Stimulated activated CD8-positive, alpha-beta memory T cell treated with anti-CD3 and anti-CD28 coated beads, Interleukin-7, amount 100 ng/mL, for 48 hours (primary cell): ENCODE data around the gene TSKU.

ENCODE experiments used
- DNase-seq, 2 donors: peaks; one replicate each; pipeline ENCODE4 v3.0.0-alpha.2; 2020; ENCODE audit warnings: low read depth in 1 of 2; ENCODE audit errors: extremely low read depth in 1 of 2

Gene TSKU

DNA sequence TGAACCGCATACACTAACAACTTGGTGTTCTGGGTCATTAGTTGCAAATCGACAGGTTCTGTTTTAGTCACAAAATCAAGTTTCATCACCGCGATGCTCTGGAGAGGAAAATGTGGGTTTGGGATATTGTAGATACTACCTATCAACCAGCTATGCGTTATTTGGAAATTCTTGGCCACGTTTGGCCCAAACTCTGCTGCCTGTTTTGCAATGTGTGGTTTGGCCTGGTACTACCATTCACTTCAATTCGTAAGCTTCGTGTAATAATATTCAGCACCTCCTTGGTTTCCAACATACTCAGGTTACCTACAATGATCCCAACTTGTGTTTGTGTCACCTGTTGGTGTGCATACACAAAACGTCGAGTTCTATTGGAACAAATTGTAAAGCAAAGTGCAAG lies 61.4 kb downstream of the TSKU start:
- no peak for DNase-seq

DNA sequence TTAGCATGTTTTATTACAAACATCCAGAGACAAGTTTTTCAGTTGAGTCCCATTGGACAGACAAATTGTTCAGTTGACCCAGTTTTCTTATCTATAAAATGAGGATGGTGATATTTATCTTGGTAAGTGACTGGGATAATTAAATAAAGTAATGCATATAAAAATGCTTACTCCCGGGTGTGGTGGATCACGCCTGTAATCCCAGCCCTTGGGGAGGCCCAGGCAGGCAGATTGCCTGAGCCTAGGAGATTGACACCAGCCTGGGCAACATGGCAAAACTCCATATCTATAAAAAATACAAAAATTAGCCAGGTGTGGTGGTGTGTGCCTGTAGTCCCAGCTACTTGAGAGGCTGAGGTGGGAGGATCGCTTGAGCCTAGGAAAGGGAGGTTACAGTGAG lies 61.9 kb downstream of the TSKU start:
- DNase-seq, result no peak

DNA sequence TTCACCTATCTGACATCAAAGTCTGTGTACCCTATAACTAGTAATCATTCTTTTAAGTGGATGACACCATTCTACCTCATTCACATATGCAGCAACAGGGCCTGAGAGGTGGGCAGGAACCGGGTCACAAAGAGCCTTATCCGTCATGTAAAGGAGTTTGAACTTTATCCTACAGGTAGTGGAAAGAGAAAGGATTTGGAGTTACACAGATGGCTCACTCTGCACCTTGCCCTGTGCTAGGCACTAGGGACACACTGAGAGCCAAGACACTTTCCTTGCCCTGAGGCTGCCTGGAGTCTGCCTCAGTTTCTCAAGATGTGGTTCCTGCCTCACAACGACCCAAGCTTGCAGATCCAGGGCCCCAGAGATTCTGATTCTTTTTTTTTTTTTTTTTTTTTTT lies 63.3 kb downstream of the TSKU start:
- DNase-seq, result no peak
